K562 (cell line): ENCODE data around the gene GNS. TPM values are rescaled to one million over a fixed set of nuclear protein-coding genes. Genes with fewer than 3 reads are reported as not detected.

ENCODE experiments used
- ATAC-seq: fragments of 200-7000 bp; cut with Tn5 transposase; 3 replicates; pipeline ENCODE4 v1.9.1; 2020; ENCODE audit warnings: moderate library complexity
- BruUV-seq: library from RNA; stranded (reverse); fragments of 400-500 nt; replicated peaks from 2 replicates; lab custom pipeline; 2021; lab: Mats Ljungman, UMichigan
- CTCF ChIA-PET: fragments of 300-600 bp; formaldehyde crosslinking; extraction: SDS; loops from one replicate; lab custom pipeline; 2021; ENCODE audit warnings: low intra/inter-chr PET ratio; lab: Yijun Ruan, JAX
- POLR2A ChIA-PET: fragments of 300-600, 350-650 bp; sonication (Branson Sonifier 250); formaldehyde crosslinking; extraction: SDS; loops from one replicate; lab custom pipeline; 2021; ENCODE audit warnings: antibody characterized with exemption, inconsistent platforms; lab: Yijun Ruan, JAX
- DNase-seq, 4 experiments: peaks; one replicate each; pipeline versions ENCODE4 v3.0.0 to v3.0.0-alpha.2; 2011 to 2018; ENCODE audit warnings: low spot score in 3 of 4, mixed read lengths in 3 of 4; ENCODE audit errors: extremely low read depth in 1 of 4
- FAIRE-seq: peaks from 2 replicates; lab custom pipeline; 2011; peaks lifted over from hg19 to GRCh38; lab: Jason Lieb, UNC
- H2AFZ ChIP-seq: 2 replicates; pipeline ENCODE4 v1.6.0; 2011; ENCODE audit warnings: low read depth, low read length, control low read depth, inconsistent platforms
- H3K27ac ChIP-seq: fragments of 200-600 bp; 3 replicates; pipeline ENCODE4 v1.8.0; 2011; ENCODE audit warnings: low read depth, mild to moderate bottlenecking, control low read depth, inconsistent platforms, low read length, moderate library complexity, mixed read lengths; ENCODE audit errors: extremely low read depth
- H3K27me3 ChIP-seq, 2 experiments: fragments of 300-600 bp in 1 of 2; 2 replicates in 1 of 2; 3 replicates in 1 of 2; pipeline versions ENCODE4 v1.6.0 to v1.8.0; 2011; ENCODE audit warnings: inconsistent platforms in 2 of 2, low read length in 2 of 2, mild to moderate bottlenecking in 1 of 2, mixed read lengths in 1 of 2, moderate library complexity in 1 of 2; ENCODE audit not compliant: control insufficient read depth in 2 of 2, insufficient read depth in 2 of 2
- H3K36me3 ChIP-seq: fragments of 300-600 bp; 3 replicates; pipeline ENCODE4 v1.8.0; 2011; ENCODE audit warnings: mild to moderate bottlenecking, low read length, inconsistent platforms; ENCODE audit not compliant: control insufficient read depth, insufficient read depth
- H3K4me1 ChIP-seq, 2 experiments: fragments of 200-600 bp in 1 of 2; replicated peaks in 1 of 2; 2 replicates in 1 of 2; 3 replicates in 1 of 2; pipeline versions ENCODE4 v1.5.1 to v1.8.0; 2011; ENCODE audit warnings: inconsistent platforms in 2 of 2, low read length in 2 of 2, mild to moderate bottlenecking in 1 of 2, mixed read lengths in 1 of 2, moderate library complexity in 1 of 2; ENCODE audit not compliant: control insufficient read depth in 2 of 2, insufficient read depth in 2 of 2
- H3K4me2 ChIP-seq: 2 replicates; pipeline ENCODE4 v1.6.1; 2011; ENCODE audit warnings: low read length, control low read depth, inconsistent platforms, mixed read lengths; ENCODE audit not compliant: insufficient read depth
- H3K4me3 ChIP-seq: fragments of 200-600 bp; sonication (generic), shearing (Covaris generic); 2 replicates; pipeline ENCODE4 v1.5.1; 2016; ENCODE audit warnings: control low read depth, inconsistent platforms
- H3K79me2 ChIP-seq: fragments of 200-600 bp; 3 replicates; pipeline ENCODE4 v1.8.0; 2011; ENCODE audit warnings: low read length, inconsistent platforms; ENCODE audit not compliant: control insufficient read depth, insufficient read depth
- H3K9ac ChIP-seq, 2 experiments: 2 replicates each; pipeline versions ENCODE4 v1.6.0 to v1.6.1; 2011; ENCODE audit warnings: low read depth in 2 of 2, low read length in 2 of 2, control low read depth in 1 of 2, inconsistent platforms in 1 of 2, mild to moderate bottlenecking in 1 of 2, mixed read lengths in 1 of 2; ENCODE audit not compliant: insufficient read depth in 1 of 2
- H3K9me1 ChIP-seq: one replicate; pipeline ENCODE4 v1.6.0; 2011; ENCODE audit warnings: inconsistent platforms, mild to moderate bottlenecking, low read length, moderate library complexity; ENCODE audit not compliant: control insufficient read depth, insufficient read depth
- H3K9me3 ChIP-seq: replicated peaks from 2 replicates; pipeline ENCODE4 v1.5.1; 2011; ENCODE audit warnings: low read depth, low read length, inconsistent platforms; ENCODE audit not compliant: control insufficient read depth, insufficient read depth
- H4K20me1 ChIP-seq: replicated peaks from 2 replicates; pipeline ENCODE4 v1.6.1; 2011; ENCODE audit warnings: low read length, inconsistent platforms, mixed read lengths; ENCODE audit not compliant: control insufficient read depth, insufficient read depth
- NR2C1 ChIP-seq, 2 experiments: fragments of 450-650 bp; IDR thresholded peaks; 2 replicates each; pipeline ENCODE4 v1.6.1; 2017; ENCODE audit warnings: mild to moderate bottlenecking in 2 of 2, antibody characterized with exemption in 1 of 2, inconsistent platforms in 1 of 2, missing compliant biosample characterization in 1 of 2, missing genetic modification characterization in 1 of 2
- NR2C2 ChIP-seq, 2 experiments: fragments of 200-800 bp in 1 of 2; sonication (Bioruptor generic) in 1 of 2; sonication (generic) in 1 of 2; formaldehyde crosslinking in 1 of 2; IDR thresholded peaks; 2 replicates each; pipeline versions ENCODE4 v1.6.1 to v1.8.0; 2016 to 2022; ENCODE audit warnings: mild to moderate bottlenecking in 1 of 2, missing compliant biosample characterization in 1 of 2, missing genetic modification characterization in 1 of 2, missing genetic modification reagents in 1 of 2
- WHSC1 ChIP-seq: IDR thresholded peaks from one replicate; pipeline ENCODE4 v1.6.1; 2012; ENCODE audit warnings: low read length, control low read depth, inconsistent platforms
- YY1 ChIP-seq, 3 experiments: IDR thresholded peaks; 2 replicates each; pipeline ENCODE4 v1.6.1; 2011; ENCODE audit warnings: low read length in 2 of 3, mild to moderate bottlenecking in 2 of 3, moderate library complexity in 2 of 3, borderline replicate concordance in 1 of 3, control low read depth in 1 of 3, low read depth in 1 of 3; ENCODE audit not compliant: insufficient read depth in 3 of 3, insufficient replicate concordance in 2 of 3, control insufficient read depth in 1 of 3, insufficient read length in 1 of 3; ENCODE audit errors: extremely low read depth in 1 of 3
- WGBS: fragments of 100-300 bp; shearing (Covaris generic); methylation state at CpG from one replicate; pipeline ENCODE4 v1.1.6; 2016; ENCODE audit warnings: low coverage, mixed read lengths; ENCODE audit not compliant: insufficient coverage; ENCODE audit errors: missing lambda C conversion rate; 5-methylcytosine and 5-hydroxymethylcytosine counted together
- in situ Hi-C: fragments of 300-500 bp; cut with MboI; formaldehyde crosslinking; loops from 4 replicates; pipeline ENCODE4 v1.15.0; 2018; ENCODE audit warnings: inconsistent platforms, mixed read lengths
- intact Hi-C: fragments of 100-400 bp; cut with micrococcal nuclease; formaldehyde crosslinking; loops from 2 replicates; pipeline ENCODE4 v1.14.2; 2022
- polyA plus RNA-seq, 8 experiments: library from polyadenylated mRNA; depleted of rRNA in 4 of 8; stranded (reverse) in 5 of 8; unstranded in 3 of 8; fragments of >200 nt; fragmentation: Nextera tagmentation in 2 of 8; fragmentation: Illumina TruSeq in 1 of 8; extraction: Ambion mirVana in 2 of 8; extraction: Trizol in 1 of 8; gene quantifications; 2 replicates each; pipeline versions ENCODE4 v1.2.1 to v1.2.3, GENCODE V29; 2011 to 2014; ENCODE audit warnings: inconsistent platforms in 1 of 8, missing spikeins in 1 of 8
- total RNA-seq, 7 experiments: library from RNA; depleted of rRNA in 6 of 7; stranded (reverse); fragments of >200 nt in 6 of 7; fragmentation: Illumina TruSeq in 2 of 7; extraction: Trizol in 2 of 7; gene quantifications; 2 replicates each; pipeline versions ENCODE4 v1.2.1 to v1.2.3, GENCODE V29; 2011 to 2021; ENCODE audit warnings: low replicate concordance in 1 of 7

GNS gene
- total and polyA plus RNA-seq, 9 of the 15 experiments (the other 6 are each of a cell fraction or from before 2014, with no cell fraction given) = 4.6 to 30.3 (median 18.9) TPM

- TF ChIP-seq YY1 (IDR thresholded peaks at IDR 0.05; ENCODE audit: borderline replicate concordance in 1 of 3, control insufficient read depth in 1 of 3, extremely low read depth in 1 of 3, insufficient read depth in 3 of 3, insufficient read length in 1 of 3, insufficient replicate concordance in 2 of 3, low read depth in 1 of 3, low read length in 2 of 3) (peak; percentile 48 to 91 (median 64)), WHSC1 (no peak), NR2C1 (IDR thresholded peaks at IDR 0.05) (peak; percentile 79), NR2C1 (tag; IDR thresholded peaks at IDR 0.05) (peak; percentile 85), NR2C2 (CRISPR knock-in tag; IDR thresholded peaks at IDR 0.05) (no peak), NR2C2 (tag; IDR thresholded peaks at IDR 0.05) (peak; percentile 74)
- WGBS = 27% methylated on average over 4 of the region's 4 CpGs
- Histone ChIP-seq H3K79me2 (peaks cover 71% of the 10 kb centered on the region), H3K27me3 (no peaks in the 10 kb centered on the region), H3K36me3 (peaks cover 7% of the 10 kb centered on the region; the same call in 2 of the 3 replicates), H3K9me1 (no peaks in the 10 kb centered on the region), H3K4me2 (peak overlapping the region; percentile 59), H4K20me1 (no peaks in the 10 kb centered on the region), H3K4me1 (peaks cover 23 to 30% of the 10 kb centered on the region in 2 experiments), H3K4me3 (no peak overlapping the region), H3K9me3 (no peaks in the 10 kb centered on the region), H2AFZ (peak overlapping the region; percentile 32; the same call in 1 of the 2 replicates), H3K9ac (peak overlapping the region; percentile 37 to 44; a peak in 2 of 4 replicates), H3K27ac (peak overlapping the region; percentile 51)
- in situ Hi-C loops (no loop called here), intact Hi-C loops (no loop called here)
- no TSS peak for BruUV-seq
- no peak for FAIRE-seq
- DNase-seq = peak; percentile 45 to 62 (median 46)
- peak; percentile 76 for ATAC-seq
- ChIA-PET CTCF (no interaction called here), POLR2A (interaction anchor here (0.5 to 1.1 kb wide), 4 partner anchors 11 to 148 kb away, joined by 3 to 5 read pairs (median 3); no protein-coding TSS in a partner anchor)
These were observed 79.0 kb downstream of the GNS start for GRCh38 chr12:64680235-64680634.
